ENCODE results near the gene IL17RB.

- no peak for TF ChIP-seq POLR2A (IDR thresholded peaks at IDR 0.05; ENCODE audit: low read depth, low read length)
- no peak for TF ChIP-seq POLR2AphosphoS5 (IDR thresholded peaks at IDR 0.05; ENCODE audit: low read depth, low read length)
- TF ChIP-seq TAF1 (IDR thresholded peaks at IDR 0.05; ENCODE audit: borderline replicate concordance, low read depth, low read length), result no peak
These were observed 9.0 kb upstream of the IL17RB start for GRCh38 chr3:53837331-53837730.
